Lung (tissue), 12 donors: ENCODE results near the gene SUMO4. TPM values are rescaled to one million over a fixed set of nuclear protein-coding genes. Genes with fewer than 3 reads are reported as not detected.

Experiments used
- ATAC-seq: fragments of 200-7000 bp; cut with Tn5 transposase; one replicate; pipeline ENCODE4 v1.9.1; 2020; ENCODE audit warnings: moderate number of reproducible peaks; ENCODE audit not compliant: insufficient read depth, low FRiP score
- DNase-seq, 3 donors: peaks; one replicate each; pipeline ENCODE4 v3.0.0-alpha.2; 2013 to 2017
- H3K27ac ChIP-seq, 2 donors: one replicate each; pipeline ENCODE4 v1.5.1; 2013; ENCODE audit warnings: mild to moderate bottlenecking in 2 of 2, moderate library complexity in 2 of 2, control low read depth in 1 of 2, inconsistent platforms in 1 of 2, low read depth in 1 of 2, low read length in 1 of 2
- H3K27me3 ChIP-seq, 3 donors: one replicate each; pipeline ENCODE4 v1.5.1; 2013; ENCODE audit warnings: low read length in 2 of 3; ENCODE audit not compliant: control insufficient read depth in 3 of 3, insufficient read depth in 3 of 3
- H3K36me3 ChIP-seq, 4 donors: one replicate each; pipeline ENCODE4 v1.5.1; 2013; ENCODE audit warnings: low read length in 4 of 4, mild to moderate bottlenecking in 1 of 4, moderate library complexity in 1 of 4; ENCODE audit not compliant: control insufficient read depth in 4 of 4, insufficient read depth in 4 of 4
- H3K4me1 ChIP-seq, 5 donors: one replicate each; pipeline ENCODE4 v1.5.1; 2013; ENCODE audit warnings: low read length in 5 of 5, mild to moderate bottlenecking in 2 of 5, moderate library complexity in 1 of 5; ENCODE audit not compliant: control insufficient read depth in 5 of 5, insufficient read depth in 5 of 5
- H3K4me3 ChIP-seq: one replicate; pipeline ENCODE4 v1.5.1; 2013; ENCODE audit warnings: mild to moderate bottlenecking, control low read depth, moderate library complexity
- H3K9ac ChIP-seq, 2 donors: one replicate each; pipeline ENCODE4 v1.5.1; 2013; ENCODE audit warnings: low read length in 2 of 2, control low read depth in 1 of 2; ENCODE audit not compliant: insufficient read depth in 1 of 2
- H3K9me3 ChIP-seq, 4 donors: one replicate each; pipeline ENCODE4 v1.5.1; 2013; ENCODE audit warnings: low read length in 3 of 4, mild to moderate bottlenecking in 1 of 4, moderate library complexity in 1 of 4; ENCODE audit not compliant: control insufficient read depth in 4 of 4, insufficient read depth in 3 of 4
- CTCF ChIP-seq: IDR thresholded peaks from 2 replicates; pipeline ENCODE4 v1.5.1; 2012; ENCODE audit warnings: mild to moderate bottlenecking; ENCODE audit errors: control extremely low read depth, extremely low read depth
- WGBS, 2 donors: extraction: QIAGEN DNeasy Blood & Tissue Kit; methylation state at CpG; one replicate each; pipeline ENCODE4 v1.1.7; 2013; 5-methylcytosine and 5-hydroxymethylcytosine counted together
- polyA plus RNA-seq, 2 donors: library from polyadenylated mRNA; stranded (reverse); fragments of 200-250 nt; gene quantifications; one replicate each; pipeline ENCODE4 v1.2.1, GENCODE V29; 2013
- total RNA-seq, 2 donors: library from RNA; depleted of rRNA in 1 of 2; stranded (reverse); fragments of >200 nt in 1 of 2; gene quantifications; one replicate each; pipeline ENCODE4 v1.2.1, GENCODE V29; 2014 to 2021
- donor health status: control.
- donor health status: control.
- donor health status: Bipolar disorder and iron deficiency.
- donor health status: healthy.
- donor health status: DM: yes; HTN: yes; CAD: no.

Gene SUMO4
- total and polyA plus RNA-seq, 4 donors = 0.11 to 12.9 (median 0.93) TPM

- no peak overlapping the region for H3K9ac ChIP-seq
- H3K9me3 ChIP-seq = peaks cover 0 to 2% (median 0%) of the 10 kb centered on the region in 4 donors
- ATAC-seq (no peak), DNase-seq (no peak)
- peaks cover 6 to 24% (median 14%) of the 10 kb centered on the region in 4 donors for H3K36me3 ChIP-seq
- WGBS, 2 donors = 96 to 100% methylated on average over 3 of the region's 3 CpGs
- no peaks in the 10 kb centered on the region for H3K4me1 ChIP-seq
- TF ChIP-seq CTCF = no peak
- no peaks in the 10 kb centered on the region for H3K27me3 ChIP-seq
- no peak overlapping the region for H3K4me3 ChIP-seq
- no peak overlapping the region for H3K27ac ChIP-seq
These were observed 3.5 kb downstream of the SUMO4 start for GRCh38 chr6:149403534-149403933.

GRCh38 chr6:149405823-149406765 lies 6.0 kb downstream of the SUMO4 start:
- no peaks in the 10 kb centered on the region for H3K27me3 ChIP-seq
- no peaks in the 10 kb centered on the region for H3K9me3 ChIP-seq
- DNase-seq = peak in 1 of 3 donors; percentile 32
- no peak overlapping the region for H3K4me3 ChIP-seq
- H3K36me3 ChIP-seq = peaks cover 6 to 32% (median 19%) of the 10 kb centered on the region in 4 donors
- no peak for ATAC-seq
- no peak overlapping the region for H3K27ac ChIP-seq
- TF ChIP-seq CTCF = no peak
- H3K4me1 ChIP-seq = no peaks in the 10 kb centered on the region
- no peak overlapping the region for H3K9ac ChIP-seq
- WGBS, 2 donors = 58 to 67% methylated on average over 5 of the region's 5 CpGs

GRCh38 chr6:149409617-149410016 lies 9.6 kb downstream of the SUMO4 start:
- ATAC-seq (no peak), DNase-seq (no peak)
- Histone ChIP-seq H3K36me3 (peaks cover 3 to 24% (median 15%) of the 10 kb centered on the region in 4 donors), H3K4me1 (no peaks in the 10 kb centered on the region), H3K27ac (no peak overlapping the region), H3K9me3 (no peaks in the 10 kb centered on the region), H3K4me3 (no peak overlapping the region), H3K27me3 (no peaks in the 10 kb centered on the region), H3K9ac (no peak overlapping the region)
- WGBS, 2 donors = 94 to 96% methylated on average over 3 of the region's 3 CpGs
- TF ChIP-seq CTCF = no peak
